Cortex of kidney (tissue), 1 donor: Measurements from ENCODE around the gene NAT10.
"Not testable (repeated sequence)": the region's sequence is repeated elsewhere in the genome, so short reads cannot be mapped to it uniquely, and the experiment has no call there.

Experiments used
- DNase-seq: peaks from one replicate; lab custom pipeline; 2025; lab: John Stamatoyannopoulos, UW

NAT10 gene

DNA sequence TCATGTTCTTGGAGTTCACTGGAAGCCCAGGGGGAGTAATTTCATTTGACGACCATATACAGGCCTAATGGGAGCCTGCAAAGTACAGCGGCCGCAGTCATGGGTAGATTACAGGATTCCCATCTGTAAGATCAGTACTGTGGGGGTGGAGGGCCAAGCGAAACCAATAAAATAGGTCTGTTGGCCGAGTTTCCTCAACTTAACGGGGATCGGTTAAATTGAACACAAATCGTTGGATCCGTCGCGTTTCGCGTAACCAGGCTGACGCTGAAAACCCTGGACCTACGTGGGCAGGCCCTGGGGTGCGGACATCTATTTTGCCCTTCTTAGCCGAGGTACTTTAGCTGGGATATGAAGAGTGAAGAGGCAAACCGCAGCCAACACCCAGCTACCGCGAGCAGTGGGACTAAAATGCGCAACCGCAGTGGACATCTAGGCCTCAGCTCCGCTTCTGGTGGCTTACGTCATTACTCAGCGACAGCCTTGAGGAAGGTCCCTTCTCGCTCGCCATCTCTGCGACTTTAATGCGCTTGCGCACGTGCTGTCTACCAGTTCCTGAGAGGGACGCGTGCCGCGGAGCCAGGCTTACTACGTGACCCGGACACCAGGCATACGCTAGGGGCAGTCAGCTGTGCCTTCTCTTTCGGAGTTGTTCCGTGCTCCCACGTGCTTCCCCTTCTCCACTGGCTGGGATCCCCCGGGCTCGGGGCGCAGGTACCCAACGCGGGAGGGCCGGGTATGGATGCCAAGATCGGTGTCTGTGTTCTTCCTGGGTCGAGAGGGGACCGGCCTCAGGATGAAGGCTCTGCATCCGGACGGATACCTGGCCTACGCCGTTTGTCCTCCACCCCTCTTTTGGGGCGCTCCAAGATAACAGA lies at the start of gene NAT10:
Gene NAT10 (plus strand): TSS at position 551 of the 878 bp plus-strand sequence. CDS start 2,597 bp downstream, outside the sequence.
- peak; percentile 35 for DNase-seq

DNA sequence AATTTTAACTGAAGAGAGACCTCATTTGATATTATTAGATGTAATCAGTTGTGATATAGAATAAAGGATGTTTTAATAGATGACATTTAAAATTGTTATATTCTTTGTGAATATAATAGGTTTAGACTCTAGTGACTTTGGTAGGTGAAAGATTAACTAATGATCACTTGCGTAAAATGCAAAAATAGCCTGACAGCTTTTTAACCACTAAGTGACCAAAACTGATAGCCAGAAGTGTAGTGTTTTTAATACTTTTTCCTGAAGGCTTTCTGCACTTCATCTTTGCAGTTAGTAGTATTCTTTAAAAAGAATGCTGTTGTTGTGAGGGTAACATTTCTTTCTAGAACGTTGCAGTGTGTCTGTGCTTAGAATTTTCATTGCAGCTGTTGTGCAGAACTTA lies 48.8 kb upstream of the NAT10 start:
- no peak for DNase-seq

DNA sequence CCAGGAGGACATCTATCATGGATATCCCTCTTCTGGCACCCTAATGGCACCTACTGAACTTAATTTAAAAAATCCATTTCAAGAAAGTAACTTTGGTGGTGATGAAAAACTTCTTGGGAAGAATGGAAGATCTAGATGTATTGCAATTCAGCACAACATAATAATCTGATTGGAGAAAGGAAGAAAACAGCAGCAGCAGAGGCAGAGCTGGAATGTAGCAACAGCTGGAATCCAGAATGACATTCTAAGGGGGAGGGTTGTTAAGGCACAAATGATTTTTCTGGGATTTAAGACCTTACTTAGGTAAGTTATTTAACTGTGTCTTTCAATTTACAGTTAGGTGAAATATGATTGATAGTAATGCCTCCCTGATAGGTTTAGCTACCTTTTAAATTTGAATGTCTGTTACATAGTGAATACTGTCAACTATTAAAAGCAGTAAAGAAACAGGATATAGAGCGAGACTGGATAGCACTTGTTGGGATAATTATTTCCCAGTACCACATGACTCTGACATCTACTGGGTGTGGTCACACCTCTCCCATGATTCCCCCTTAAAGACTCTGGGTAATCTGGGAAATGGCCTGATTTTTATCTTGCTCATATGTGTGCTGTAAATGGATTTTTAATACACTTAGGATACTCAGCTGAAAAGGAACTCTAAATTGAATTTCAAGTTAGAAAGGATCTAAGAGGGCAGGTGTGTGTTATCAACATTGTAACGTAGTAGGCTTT lies 42.2 kb upstream of the NAT10 start:
- no peak for DNase-seq

DNA sequence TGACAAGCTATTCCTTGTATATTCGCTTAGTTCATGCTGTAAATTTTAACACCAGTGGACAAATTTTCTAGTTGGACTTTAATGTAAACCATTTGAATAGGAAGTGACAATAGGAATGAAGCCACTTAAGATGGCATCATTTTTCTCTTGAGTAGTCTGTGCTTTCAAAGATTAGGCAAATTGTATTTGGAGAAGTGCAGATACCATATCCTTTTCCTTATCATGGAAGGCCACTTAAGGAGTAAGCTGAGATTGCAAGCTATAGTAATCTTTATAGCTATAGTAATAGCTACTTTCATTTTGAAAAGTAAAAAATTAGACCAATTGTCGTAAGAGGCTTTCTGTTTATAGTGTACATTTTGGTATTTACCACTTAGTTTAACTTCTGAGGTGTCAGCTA lies 41.1 kb upstream of the NAT10 start:
- no peak for DNase-seq

DNA sequence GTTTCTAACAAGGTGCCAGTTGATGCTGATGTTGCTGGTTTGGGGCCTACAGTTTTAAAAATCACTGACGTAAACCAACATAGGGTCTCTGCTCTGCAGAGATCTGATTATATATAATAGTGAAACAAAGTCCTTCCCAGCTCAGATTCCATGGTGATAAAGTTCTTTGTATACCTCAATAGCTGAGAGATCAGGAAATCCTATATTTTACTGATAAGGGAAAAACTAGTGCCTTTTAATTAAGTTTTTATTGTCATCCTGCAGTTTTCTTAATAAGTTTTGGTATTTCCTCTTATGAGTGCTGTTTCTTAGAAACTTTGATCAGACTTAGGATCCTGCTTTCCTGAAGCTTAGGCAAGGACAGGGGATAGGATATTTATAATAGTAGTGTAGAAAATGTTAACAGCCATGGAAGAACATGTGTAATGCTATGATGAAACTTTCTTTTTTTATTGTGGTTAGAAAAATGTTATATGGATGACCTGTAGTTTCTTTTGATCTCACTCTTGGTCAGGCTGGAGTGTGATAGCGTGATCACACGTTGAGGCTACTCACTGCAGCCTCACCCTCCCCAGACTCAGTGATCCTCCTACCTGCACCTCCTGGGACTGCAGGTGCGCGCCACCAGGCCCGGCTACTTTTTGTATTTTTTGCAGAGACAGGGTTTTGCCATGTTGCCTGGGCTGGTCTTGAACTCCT lies 39.8 kb upstream of the NAT10 start:
- no peak for DNase-seq

DNA sequence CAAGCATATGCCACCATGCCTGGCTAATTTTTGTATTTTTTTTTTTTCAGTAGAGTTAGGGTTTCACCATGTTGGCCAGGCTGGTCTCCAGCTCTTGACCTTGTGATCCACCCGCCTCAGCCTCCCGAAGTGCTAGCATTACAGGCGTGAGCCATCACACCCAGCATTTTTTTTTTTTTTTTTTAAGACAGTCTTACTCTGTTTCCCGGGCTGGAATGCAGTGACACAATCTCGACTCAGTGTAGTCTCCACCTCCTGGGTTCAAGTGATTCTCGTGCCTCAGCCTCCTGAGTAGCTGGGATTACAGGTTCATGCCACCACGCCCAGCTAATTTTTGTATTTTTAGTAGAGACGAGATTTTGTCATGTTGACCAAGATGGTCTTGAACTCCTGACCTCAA lies 38.7 kb upstream of the NAT10 start:
- DNase-seq = not testable (repeated sequence)

DNA sequence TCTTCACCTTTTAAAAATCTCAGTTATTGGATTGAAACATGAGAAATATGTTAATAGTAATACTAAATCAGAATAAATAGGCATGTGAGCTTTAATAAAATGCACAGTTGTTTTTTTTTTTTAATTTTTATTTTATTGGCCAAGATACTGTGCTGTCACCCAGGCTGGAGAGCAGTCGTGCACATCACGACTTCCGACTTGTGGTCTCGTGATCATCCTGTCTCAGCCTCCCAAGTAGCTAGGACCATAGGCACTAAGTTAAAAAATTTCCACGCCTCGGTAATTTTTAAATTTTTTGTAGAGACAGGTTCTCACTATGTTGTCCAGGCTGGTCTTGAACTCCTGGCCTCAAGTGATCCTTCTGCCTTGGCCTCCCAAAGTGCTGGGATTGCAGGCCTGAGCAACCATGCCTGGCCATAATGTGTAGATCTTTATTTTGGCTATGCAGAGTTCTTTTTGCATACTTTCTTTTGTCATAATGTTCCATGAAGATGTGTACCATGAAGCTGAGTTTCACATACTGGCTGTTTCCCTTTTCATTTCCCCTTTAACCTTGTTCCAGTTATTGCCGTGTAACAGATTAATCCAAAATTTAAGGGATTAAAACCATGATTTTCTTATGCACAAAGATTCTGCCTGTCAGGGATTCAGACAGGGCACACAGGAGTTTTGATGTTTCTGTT lies 37.9 kb upstream of the NAT10 start:
- DNase-seq = no peak

DNA sequence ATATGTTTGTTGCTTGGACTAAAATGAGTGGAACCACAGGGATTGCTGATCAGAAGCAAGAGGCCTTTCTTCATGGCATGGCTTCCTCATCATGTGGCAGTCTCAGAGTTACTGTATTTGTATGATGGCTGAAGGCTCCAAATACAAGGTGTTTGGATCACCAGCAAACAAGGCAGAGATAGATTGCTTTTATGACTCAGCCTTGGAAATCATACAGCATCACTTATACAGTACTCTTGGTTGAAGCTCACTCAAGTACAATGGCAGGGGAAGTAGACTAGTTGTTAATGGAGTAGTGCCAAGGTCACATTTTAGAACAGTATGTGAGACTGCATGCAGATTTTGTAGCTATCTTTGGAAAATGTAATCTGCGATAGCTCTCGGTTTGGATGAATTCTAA lies 37.3 kb upstream of the NAT10 start:
- DNase-seq = no peak

DNA sequence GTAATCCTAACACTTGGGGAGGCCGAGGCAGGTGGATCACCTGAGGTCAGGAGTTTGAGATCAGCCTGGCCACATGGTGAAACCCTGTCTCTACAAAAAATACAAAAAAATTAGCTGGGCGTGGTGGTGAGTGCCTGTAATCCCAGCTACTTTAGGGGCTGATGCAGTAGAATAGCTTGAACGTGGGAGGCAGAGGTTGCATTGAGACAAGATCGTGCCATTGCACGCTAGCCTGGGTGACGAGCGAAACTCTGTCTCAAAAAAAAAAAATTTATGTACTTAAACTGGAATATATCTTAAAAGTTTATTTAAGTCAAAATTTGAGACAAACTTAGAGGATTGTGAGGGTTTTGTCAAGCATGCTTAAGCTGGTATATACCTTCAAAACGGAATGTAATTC lies 34.1 kb upstream of the NAT10 start:
- DNase-seq = not testable (repeated sequence)

DNA sequence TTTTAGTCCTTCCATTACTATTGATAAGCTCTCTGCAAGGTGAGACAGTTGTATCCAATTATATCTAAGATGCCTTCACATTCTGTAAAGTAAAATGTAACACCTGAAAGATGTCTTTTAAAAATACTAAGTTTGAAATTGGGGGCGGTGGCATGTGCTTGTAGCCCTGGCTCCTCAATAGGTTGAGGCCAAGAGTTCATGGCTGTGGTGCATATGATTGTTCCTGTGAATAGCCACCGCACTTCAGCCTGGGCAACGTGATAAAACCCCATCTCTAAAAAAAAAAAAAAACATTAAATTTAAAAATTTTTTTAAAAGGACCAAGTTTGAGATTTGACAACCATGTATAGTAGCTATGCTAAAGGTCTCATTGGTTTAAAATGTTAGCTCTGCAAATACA lies 33.4 kb upstream of the NAT10 start:
- no peak for DNase-seq

DNA sequence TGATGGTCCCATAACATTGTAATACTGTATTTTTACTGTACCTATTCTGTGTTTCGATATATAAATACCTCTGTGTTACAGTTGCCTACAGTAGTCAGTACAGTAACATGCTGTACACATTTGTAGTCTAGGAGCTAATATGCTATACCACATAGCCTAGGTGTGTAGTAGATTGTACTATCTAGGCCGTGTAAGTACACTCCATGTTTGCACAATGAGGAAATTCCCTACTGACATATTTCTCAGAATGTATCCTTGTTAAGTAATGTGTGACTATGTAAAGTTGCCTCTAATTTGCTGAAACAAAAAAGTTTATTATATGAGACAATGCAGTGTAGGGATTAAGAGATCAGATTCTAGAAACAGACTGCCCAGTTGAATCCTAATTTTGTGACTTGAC lies 32.6 kb upstream of the NAT10 start:
- DNase-seq = no peak

DNA sequence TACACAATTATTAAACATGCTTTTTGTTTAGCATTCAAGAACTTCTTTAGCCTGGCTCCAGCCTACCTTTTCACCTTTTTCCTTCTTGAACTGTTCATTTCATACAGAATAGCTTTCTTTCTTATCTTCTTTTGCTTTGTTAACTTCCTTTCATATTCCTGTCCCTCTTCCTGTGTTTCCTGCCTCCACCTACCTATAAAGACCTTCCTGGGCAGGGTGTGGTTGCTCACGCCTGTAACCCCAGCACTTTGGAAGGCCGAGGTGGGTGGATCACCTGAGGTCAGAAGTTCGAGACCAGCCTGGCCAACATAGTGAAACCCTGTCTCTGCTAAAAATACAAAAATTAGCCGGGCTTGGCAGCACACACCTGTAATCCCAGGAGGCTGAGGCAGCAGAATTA lies 31.0 kb upstream of the NAT10 start:
- no peak for DNase-seq

DNA sequence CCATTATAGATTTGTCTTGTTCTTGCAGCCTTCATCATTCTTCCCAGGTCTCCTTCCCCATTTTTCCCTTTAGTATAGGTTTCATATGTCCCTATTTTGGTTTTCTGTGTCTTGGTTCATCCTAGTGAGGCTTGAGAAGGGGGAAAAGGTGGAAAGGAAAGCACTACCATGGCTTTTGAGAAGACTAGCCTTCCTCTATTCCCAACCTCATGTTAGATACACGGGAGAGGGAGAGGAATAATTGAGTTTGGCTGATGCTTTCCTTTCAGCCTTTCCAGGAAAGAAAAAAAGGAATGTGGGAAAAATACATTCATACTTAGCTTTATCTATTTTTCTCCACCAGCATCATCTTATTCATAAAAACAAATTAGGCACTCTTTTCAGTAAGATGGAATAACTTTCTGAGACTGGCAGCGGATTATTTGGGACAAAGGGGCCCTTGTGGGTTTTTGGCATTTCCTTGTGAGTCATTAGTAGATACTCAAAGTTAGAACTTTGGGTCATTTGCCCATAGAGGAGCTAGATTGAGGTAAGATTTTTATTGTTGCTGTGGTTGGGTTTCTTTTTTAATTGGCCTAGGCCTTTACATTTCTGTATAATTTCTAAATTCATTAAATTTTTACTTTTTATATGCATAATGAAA lies 30.1 kb upstream of the NAT10 start:
- DNase-seq = no peak

DNA sequence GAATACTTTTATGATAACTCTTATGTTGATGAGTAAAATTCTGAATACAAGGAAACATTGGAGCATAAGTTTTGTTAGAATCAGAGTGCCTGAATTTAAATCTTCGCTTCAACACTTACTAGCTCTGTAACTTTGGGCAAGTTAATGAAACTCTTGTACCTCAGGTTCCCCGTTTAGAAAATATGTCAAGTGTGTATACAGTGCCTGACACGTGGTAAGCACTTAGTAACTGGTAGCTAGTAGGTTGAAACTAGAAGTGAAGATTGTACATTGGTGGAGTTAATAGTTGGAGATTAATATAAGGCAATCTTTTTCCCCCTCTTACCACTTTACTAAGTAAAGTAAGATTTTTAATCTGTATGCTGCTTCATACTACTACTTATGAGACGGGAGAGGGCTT lies 24.8 kb upstream of the NAT10 start:
- DNase-seq = no peak

DNA sequence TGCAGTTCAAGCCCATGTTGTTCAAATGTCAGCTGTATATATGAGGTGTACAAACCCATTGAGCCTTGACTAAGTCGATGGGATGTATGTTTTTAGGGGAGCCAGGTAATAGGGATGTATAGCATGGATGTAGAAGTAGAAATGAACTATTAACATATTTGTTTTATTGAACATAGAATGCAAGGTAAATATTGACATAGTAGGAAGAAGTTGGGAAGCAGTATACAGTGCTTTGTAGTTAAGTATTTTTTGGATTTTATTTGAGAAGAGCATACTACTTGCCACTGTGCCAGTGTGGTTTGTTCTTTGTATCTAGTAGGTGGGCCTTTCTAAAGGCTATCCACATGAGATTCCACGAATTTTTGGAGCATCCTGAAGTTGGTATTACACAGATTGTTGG lies 20.8 kb upstream of the NAT10 start:
- no peak for DNase-seq

DNA sequence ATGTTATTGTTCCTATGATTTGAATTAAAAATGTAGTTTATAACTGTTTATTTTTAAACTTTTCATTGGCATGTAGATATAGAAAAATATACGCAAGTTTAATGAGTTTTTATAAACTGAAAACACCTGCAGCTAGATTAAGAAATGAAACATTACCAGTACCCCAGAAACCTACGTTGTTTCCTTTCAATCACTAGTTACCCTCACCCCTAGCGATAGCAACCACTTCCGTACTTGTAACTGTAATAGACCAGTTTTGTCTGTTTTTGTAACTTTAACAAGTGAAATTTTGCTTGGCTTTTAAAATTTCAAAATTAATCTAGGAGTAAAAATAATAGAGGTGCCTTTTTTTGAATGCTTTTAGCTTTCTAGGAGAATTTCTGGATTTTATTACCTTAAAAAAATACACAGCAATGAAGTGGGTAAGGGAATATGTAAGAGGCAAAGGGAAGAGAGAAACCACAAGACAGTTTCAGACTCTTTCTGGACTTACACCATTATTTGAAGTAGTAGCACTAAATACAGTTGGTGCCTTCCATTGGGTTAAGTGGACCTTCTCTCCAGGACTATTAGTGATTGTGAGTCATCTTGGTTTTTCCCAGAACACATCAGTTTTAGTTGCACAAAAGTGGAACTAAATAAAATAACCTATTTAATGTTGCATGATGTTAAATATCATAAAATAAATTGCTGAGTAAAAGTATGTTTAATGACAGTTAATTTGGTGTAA lies 18.7 kb upstream of the NAT10 start:
- no peak for DNase-seq

DNA sequence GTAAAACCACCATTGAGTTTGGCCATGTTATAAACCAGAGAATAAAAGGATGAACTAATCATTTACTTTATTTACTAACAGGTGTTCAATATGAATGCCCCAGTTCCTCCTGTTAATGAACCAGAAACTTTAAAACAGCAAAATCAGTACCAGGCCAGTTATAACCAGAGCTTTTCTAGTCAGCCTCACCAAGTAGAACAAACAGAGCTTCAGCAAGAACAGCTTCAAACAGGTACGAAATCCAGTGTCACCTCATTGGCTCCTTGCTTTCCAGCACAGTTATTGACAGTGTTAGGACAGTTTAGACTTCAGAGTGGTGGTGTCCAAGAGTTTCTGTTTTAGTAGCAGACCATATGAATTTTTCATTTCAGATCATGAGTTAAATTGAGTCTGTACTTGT lies 13.6 kb upstream of the NAT10 start:
- DNase-seq = no peak

DNA sequence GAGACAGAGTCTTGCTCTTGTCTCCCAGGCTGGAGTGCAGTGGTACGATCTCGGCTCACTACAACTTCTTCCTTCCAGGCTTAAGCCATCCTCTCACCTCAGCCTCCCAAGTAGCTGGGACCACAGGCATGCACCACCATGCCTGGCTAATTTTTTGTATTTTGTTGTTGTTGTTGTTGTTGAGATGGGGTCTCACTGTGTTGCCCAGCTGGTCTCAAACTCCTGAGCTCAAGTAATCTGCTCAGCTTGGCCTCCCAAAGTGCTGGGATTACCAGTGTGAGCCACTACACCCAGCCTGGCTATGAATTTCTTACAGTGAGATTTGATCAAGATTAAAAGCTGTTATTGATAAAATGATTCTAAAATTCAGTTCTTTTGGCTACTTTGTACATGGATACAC lies 10.5 kb upstream of the NAT10 start:
- not testable (repeated sequence) for DNase-seq

DNA sequence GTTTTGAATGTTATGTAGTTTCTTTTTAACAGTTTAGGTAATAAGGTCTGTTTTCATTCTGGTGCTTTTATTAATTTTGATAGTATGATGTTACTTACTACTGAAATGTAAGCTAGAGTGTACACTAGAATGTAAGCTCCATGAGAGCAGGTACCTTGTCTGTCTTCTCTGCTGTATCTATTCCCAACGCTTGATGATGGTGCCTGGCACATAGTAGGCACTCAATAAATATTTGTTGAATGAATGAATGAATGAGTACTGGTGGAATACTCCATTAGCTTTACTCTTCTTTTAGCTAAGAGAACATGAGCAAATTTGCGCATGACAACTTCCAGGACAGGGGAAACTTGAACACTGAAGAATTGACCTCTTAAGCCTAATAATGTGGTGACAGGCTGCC lies 6.6 kb upstream of the NAT10 start:
- no peak for DNase-seq

DNA sequence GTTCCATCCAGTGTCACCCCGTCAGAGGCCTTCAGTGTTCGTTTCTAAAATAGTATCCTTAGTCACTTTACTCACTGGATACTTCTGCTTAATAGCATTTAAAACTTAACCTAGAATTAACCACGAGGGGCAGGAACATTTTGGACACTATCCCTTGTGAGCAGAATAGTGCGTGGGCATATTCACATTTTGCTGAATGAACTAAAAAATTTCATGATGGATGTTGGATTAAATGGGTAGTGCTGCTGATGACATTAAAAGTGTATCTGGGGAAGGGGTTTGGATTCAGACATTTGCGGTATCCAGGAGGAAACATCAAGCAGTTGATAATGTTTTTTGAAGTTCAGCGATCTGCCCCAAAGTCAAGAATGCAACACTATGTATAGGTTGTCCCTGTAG lies 750 bp upstream of the NAT10 start:
- DNase-seq = no peak

DNA sequence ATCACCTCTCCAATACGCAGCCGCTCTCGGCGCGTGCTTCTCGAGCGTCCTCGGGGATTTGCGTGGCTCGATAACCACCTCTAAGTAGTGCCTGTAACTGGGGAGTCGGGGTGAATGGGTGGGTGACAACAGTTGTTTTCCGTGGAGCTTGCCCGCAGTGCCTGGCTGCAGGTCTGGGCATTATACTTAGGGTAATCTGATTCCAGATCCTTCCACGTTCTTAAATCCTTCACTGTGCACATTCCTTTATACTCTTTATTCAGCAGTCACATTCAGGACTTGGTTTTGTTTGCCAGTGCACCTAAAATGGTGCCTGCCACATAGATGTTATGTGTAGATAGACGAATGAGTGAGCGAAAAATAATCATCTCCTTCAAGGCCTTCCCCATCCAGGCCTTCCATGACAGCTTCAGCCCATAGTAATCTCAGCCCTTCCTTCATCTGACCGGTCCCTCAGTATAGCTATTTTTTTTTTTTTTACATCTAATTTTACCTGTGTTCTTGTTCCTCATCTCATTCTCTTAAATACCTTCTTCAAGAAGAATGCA lies 602 bp downstream of the NAT10 start:
- DNase-seq = no peak
